BLaER1 (cell line): ENCODE measurements around the gene COL23A1.
A peak's percentile ranks its signal among the peaks of the same experiment; 100 is the strongest.

Source experiments
- H3K27ac ChIP-seq: shearing (Covaris generic); formaldehyde crosslinking; 2 replicates; pipeline ENCODE4 v1.8.1; 2022
- H3K27me3 ChIP-seq: shearing (Covaris generic); formaldehyde crosslinking; 2 replicates; pipeline ENCODE4 v1.8.1; 2022
- H3K36me3 ChIP-seq: shearing (Covaris generic); formaldehyde crosslinking; 2 replicates; pipeline ENCODE4 v1.8.1; 2022
- H3K4me1 ChIP-seq: shearing (Covaris generic); formaldehyde crosslinking; 2 replicates; pipeline ENCODE4 v1.8.1; 2022
- H3K4me2 ChIP-seq: shearing (Covaris generic); formaldehyde crosslinking; 2 replicates; pipeline ENCODE4 v1.8.1; 2022
- H3K4me3 ChIP-seq: shearing (Covaris generic); formaldehyde crosslinking; 2 replicates; pipeline ENCODE4 v1.8.1; 2022
- H3K9ac ChIP-seq: shearing (Covaris generic); formaldehyde crosslinking; 2 replicates; pipeline ENCODE4 v1.8.1; 2022
- H3K9me3 ChIP-seq: shearing (Covaris generic); formaldehyde crosslinking; 2 replicates; pipeline ENCODE4 v1.8.1; 2022
- H4K20me1 ChIP-seq: shearing (Covaris generic); formaldehyde crosslinking; 2 replicates; pipeline ENCODE4 v1.8.1; 2022
- Cebpa-rat ChIP-seq: shearing (Covaris generic); IDR thresholded peaks from 2 replicates; pipeline ENCODE4 v1.8.1; 2022

Gene COL23A1

GRCh38 chr5:178441486-178442270 lies 148.5 kb downstream of the COL23A1 start:
- peak overlapping the region; percentile 89 for H3K4me2 ChIP-seq

DNA sequence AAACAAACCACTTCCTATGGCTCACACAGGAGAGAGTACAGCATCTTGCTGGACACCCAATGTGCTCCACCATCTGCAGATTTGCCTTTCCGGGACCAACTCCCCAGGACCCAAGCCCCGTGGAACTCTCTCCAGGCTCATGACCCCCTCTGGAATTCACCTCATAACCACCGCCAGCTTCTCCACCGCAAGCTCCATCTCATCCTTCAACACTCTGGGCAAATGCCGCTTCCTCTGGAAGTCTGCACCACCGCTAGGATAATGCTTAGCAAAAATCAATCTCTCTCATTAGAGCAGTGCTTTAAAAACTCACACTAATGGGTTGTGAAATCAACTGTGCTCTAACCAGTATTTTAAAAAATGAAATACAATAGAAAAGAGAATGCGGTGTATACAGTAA lies 150.0 kb downstream of the COL23A1 start:
- no peaks in the 10 kb centered on the region for H4K20me1 ChIP-seq
- H3K27me3 ChIP-seq, result no peaks in the 10 kb centered on the region
- peak overlapping the region; percentile 94; the same call in 1 of the 2 replicates for H3K27ac ChIP-seq
- H3K36me3 ChIP-seq, result no peaks in the 10 kb centered on the region
- no peak overlapping the region for H3K4me3 ChIP-seq
- H3K9ac ChIP-seq, result no peak overlapping the region
- no peak for TF ChIP-seq Cebpa-rat
- H3K4me2 ChIP-seq, result peak overlapping the region; percentile 89
- H3K4me1 ChIP-seq, result peaks cover 98% of the 10 kb centered on the region
- H3K9me3 ChIP-seq, result no peaks in the 10 kb centered on the region

More at GRCh38 chr5:178441486-178442270, 148.5 kb downstream of the COL23A1 start:
- TF ChIP-seq Cebpa-rat, result no peak
- Histone ChIP-seq H3K36me3 (no peaks in the 10 kb centered on the region), H4K20me1 (no peaks in the 10 kb centered on the region), H3K27ac (peak overlapping the region; percentile 94), H3K27me3 (no peaks in the 10 kb centered on the region), H3K9ac (peak overlapping the region; percentile 79), H3K9me3 (no peaks in the 10 kb centered on the region), H3K4me1 (peaks cover 83% of the 10 kb centered on the region), H3K4me3 (peak overlapping the region; percentile 43; the same call in 1 of the 2 replicates)

GRCh38 chr5:178439493-178440180 lies 150.6 kb downstream of the COL23A1 start:
- Histone ChIP-seq H3K4me2 (peak overlapping the region; percentile 89), H3K9ac (peak overlapping the region; percentile 50; the same call in 1 of the 2 replicates), H3K4me3 (no peak overlapping the region), H3K4me1 (peaks cover 100% of the 10 kb centered on the region), H3K27me3 (no peaks in the 10 kb centered on the region), H3K36me3 (no peaks in the 10 kb centered on the region), H3K27ac (peak overlapping the region; percentile 45), H3K9me3 (no peaks in the 10 kb centered on the region), H4K20me1 (no peaks in the 10 kb centered on the region)
- no peak for TF ChIP-seq Cebpa-rat

GRCh38 chr5:178438796-178439195 lies 151.4 kb downstream of the COL23A1 start:
- H3K9me3 ChIP-seq, result no peaks in the 10 kb centered on the region
- no peaks in the 10 kb centered on the region for H3K27me3 ChIP-seq
- peaks cover 100% of the 10 kb centered on the region for H3K4me1 ChIP-seq
- H3K27ac ChIP-seq, result peak overlapping the region; percentile 45; the same call in 1 of the 2 replicates
- peak overlapping the region; percentile 89 for H3K4me2 ChIP-seq
- peak overlapping the region; percentile 50; the same call in 1 of the 2 replicates for H3K9ac ChIP-seq
- H3K36me3 ChIP-seq, result no peaks in the 10 kb centered on the region
- TF ChIP-seq Cebpa-rat, result no peak
- no peaks in the 10 kb centered on the region for H4K20me1 ChIP-seq
- no peak overlapping the region for H3K4me3 ChIP-seq

DNA sequence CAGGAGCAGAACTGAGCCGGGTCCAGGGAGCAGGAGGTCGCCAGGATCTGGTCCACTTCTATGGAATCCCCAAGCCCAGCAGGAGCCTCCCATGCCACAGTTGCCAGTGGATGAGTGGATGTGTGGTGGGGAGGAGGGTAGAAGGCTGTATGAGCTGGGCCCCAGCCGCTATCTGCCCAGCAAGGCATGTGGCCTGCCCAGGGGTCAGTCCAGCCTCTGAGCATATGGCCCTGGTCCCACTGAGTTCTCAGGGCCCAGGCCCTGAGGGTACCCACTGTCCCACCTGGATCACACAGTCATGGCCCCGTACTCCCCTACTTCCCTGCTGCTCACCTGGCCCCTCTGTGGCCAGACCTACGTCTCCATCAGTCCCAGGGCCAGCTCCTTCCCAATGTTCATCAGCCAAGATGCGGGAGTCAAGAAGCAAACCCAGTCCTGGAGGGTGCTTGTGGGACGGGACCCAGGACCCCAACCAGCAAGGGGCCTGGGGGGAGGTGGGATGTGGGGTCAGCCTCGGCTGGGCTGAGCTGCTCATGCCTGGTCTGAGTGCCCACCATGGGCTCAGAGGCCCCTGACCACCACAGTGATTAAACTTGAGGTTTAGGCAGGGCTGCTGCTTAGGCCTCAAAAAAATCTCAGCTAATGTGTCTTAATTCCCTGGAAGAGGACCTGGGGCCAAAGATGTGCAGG lies 152.7 kb downstream of the COL23A1 start:
- Histone ChIP-seq H3K4me3 (no peak overlapping the region), H3K9ac (no peak overlapping the region), H4K20me1 (no peaks in the 10 kb centered on the region), H3K4me1 (peaks cover 100% of the 10 kb centered on the region), H3K36me3 (no peaks in the 10 kb centered on the region), H3K27me3 (no peaks in the 10 kb centered on the region), H3K27ac (peak overlapping the region; percentile 22; the same call in 1 of the 2 replicates), H3K9me3 (no peaks in the 10 kb centered on the region), H3K4me2 (peak overlapping the region; percentile 96)
- TF ChIP-seq Cebpa-rat, result no peak

- Histone ChIP-seq H4K20me1 (no peaks in the 10 kb centered on the region), H3K27ac (0 out of 2 replicates have a peak overlapping the region, but pooled peaks have one; percentile 81), H3K4me1 (peaks cover 97% of the 10 kb centered on the region), H3K36me3 (no peaks in the 10 kb centered on the region), H3K4me2 (peak overlapping the region; percentile 96), H3K9ac (no peak overlapping the region), H3K27me3 (no peaks in the 10 kb centered on the region), H3K9me3 (peaks cover 3% of the 10 kb centered on the region; the same call in 1 of the 2 replicates), H3K4me3 (no peak overlapping the region)
- no peak for TF ChIP-seq Cebpa-rat
Measured at GRCh38 chr5:178436326-178436940, 153.8 kb downstream of the COL23A1 start.

DNA sequence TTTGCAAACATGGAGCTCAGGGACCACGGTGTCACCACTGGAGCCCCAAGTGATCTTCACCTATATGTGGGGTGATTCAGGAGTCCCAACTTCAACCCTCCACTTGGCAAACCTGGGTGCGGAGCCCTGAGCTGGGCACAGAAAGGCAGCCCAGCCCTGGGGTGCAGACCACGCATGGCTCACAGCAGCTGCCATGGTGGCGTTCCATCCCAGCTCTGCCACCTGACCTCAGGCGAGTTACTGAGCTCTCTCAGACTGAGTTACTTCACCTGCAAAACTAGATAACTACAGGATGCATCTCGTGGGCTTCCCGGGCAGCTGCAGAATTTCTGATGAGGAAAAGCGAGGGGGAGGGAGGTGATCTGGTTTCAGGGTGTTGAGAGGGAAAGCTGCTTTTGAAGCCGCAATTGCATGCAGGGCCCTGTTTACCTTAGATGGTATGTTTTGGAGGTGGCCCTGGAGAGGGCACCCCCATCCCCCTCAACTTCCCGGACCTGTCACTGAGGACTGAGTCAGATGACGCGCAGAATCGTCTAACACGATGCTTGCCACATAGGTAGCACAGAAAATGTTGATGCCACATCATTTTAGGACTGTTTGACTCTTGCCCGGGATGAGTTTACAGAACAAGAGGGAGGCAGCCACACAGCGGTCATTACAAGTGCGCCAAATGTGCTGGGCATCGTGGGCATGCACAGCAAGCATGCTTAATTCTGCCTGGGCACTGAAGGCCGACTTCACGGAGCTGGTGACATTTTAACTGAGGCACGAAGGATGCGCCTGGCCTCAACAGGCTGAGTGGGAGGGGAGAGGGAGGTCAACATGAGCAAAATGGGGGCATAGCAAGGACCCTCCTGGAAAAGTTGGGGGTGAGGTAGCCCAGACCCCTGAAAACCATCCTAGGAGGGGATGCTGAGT lies 154.6 kb downstream of the COL23A1 start:
- H3K36me3 ChIP-seq, result no peaks in the 10 kb centered on the region
- no peaks in the 10 kb centered on the region for H4K20me1 ChIP-seq
- H3K4me1 ChIP-seq, result peaks cover 89% of the 10 kb centered on the region
- peak overlapping the region; percentile 96 for H3K4me2 ChIP-seq
- no peak for TF ChIP-seq Cebpa-rat
- no peaks in the 10 kb centered on the region for H3K27me3 ChIP-seq
- peak overlapping the region; percentile 62 for H3K9ac ChIP-seq
- peaks cover 7% of the 10 kb centered on the region; the same call in 1 of the 2 replicates for H3K9me3 ChIP-seq
- peak overlapping the region; percentile 49 for H3K4me3 ChIP-seq
- peak overlapping the region; percentile 81 for H3K27ac ChIP-seq

DNA sequence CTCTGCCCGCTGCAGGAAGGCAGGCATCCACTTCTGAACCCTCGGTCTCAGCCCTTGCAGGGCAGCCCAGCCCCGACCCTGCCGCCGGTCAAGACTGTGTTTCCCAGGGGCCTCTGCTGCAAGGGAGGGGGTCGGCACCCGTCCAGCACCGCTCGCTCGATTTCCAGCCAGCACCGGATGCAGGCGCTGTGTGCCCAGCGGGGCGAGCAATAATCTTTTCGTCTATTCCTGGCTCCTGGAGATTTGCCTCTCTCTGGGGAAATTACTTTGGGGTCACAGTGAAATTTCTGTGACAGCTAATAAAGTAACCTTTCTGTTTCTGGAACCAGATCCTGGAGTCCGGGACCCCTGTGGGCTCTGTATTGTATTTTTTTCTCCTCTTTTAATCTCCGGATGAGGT lies 155.3 kb downstream of the COL23A1 start:
- peaks cover 82% of the 10 kb centered on the region for H3K4me1 ChIP-seq
- no peaks in the 10 kb centered on the region for H3K27me3 ChIP-seq
- H3K9ac ChIP-seq, result peak overlapping the region; percentile 62
- H3K9me3 ChIP-seq, result peaks cover 7% of the 10 kb centered on the region; the same call in 1 of the 2 replicates
- H3K4me3 ChIP-seq, result peak overlapping the region; percentile 49
- no peak for TF ChIP-seq Cebpa-rat
- no peaks in the 10 kb centered on the region for H4K20me1 ChIP-seq
- no peaks in the 10 kb centered on the region for H3K36me3 ChIP-seq
- H3K27ac ChIP-seq, result peak overlapping the region; percentile 81
- H3K4me2 ChIP-seq, result peak overlapping the region; percentile 96
